ENCODE results near the gene CLIC4.

Gene CLIC4

DNA sequence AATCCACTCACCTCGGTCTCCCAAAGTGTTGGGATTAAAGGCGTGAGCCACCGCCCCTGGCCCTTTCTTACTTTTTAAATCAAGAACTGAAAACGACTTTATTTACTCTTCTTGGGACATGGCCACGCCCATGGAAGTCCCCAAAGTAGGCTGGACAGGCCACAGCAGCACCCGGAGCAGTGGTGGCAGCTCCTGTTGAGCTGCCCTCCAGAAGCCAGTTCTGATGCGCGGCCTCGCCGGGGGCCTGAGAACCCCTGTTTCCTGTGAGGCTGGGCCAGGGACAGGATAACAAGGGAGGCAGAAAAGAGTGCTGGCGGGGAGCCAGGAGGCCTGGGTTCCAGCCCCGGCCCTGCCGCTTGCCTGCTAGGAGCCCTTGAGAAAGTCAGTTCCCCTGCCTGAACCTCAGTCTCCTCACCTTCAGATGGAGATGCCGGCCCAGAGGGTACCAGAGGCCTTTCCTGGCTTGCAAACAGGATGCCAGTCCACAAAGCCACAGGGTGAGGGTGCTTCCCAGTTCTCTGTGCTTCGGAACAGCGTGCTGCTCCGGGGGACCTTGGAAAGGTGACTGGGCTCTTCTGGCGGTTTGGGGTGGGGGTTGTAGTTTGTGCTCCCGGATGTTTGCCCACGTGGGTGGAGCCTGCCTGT is 125.4 kb downstream of the CLIC4 start:
- Histone ChIP-seq H3K36me3 (no peaks in the 10 kb centered on the region), H3K4me3 (ENCODE audit: low read depth in 1 of 2, low read length in 1 of 2) (no peak overlapping the region), H3K27me3 (peaks cover 63% of the 10 kb centered on the region), H3K9me3 (no peaks in the 10 kb centered on the region), H3K27ac (no peak overlapping the region), H3K4me1 (ENCODE audit: control insufficient read depth in 1 of 2, insufficient read depth in 1 of 2, low read depth in 1 of 2, low read length in 1 of 2) (peaks cover 13 to 17% of the 10 kb centered on the region in 2 experiments)
- TF ChIP-seq, protein P1, sequence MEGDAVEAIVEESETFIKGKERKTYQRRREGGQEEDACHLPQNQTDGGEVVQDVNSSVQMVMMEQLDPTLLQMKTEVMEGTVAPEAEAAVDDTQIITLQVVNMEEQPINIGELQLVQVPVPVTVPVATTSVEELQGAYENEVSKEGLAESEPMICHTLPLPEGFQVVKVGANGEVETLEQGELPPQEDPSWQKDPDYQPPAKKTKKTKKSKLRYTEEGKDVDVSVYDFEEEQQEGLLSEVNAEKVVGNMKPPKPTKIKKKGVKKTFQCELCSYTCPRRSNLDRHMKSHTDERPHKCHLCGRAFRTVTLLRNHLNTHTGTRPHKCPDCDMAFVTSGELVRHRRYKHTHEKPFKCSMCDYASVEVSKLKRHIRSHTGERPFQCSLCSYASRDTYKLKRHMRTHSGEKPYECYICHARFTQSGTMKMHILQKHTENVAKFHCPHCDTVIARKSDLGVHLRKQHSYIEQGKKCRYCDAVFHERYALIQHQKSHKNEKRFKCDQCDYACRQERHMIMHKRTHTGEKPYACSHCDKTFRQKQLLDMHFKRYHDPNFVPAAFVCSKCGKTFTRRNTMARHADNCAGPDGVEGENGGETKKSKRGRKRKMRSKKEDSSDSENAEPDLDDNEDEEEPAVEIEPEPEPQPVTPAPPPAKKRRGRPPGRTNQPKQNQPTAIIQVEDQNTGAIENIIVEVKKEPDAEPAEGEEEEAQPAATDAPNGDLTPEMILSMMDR (IDR thresholded peaks at IDR 0.05): no peak

DNA sequence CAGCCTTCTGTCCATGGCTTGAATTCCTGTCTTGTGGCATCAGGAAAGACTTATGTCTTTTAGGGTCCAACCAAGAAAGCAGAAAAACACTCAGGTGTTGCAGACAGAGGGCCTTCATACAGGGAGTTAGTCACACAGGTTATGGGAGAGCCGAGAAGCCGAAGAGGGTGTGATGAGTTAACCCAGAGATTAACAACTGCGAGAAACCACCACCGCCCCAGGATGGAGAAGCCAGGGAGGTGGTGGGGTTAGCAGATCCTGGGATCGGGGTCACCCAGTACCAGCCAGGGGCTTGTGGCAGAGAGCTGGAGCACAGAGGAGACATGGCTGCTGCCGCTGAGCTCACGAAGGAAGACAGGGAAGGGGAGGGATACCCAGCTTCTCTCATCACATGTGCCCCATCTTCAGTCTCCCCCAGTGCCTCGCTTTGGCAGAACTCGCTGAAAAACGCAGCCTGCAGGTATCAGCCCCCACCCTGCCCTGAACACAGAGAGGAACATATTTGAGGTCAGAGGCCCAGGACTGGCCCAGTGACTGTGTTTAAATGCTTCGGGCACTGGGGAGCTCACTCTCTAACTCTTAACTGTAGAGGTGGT is 126.2 kb downstream of the CLIC4 start:
- no peak overlapping the region for H3K27ac ChIP-seq
- H3K9me3 ChIP-seq: no peaks in the 10 kb centered on the region
- peaks cover 13 to 17% of the 10 kb centered on the region in 2 experiments for H3K4me1 ChIP-seq (ENCODE audit: control insufficient read depth in 1 of 2, insufficient read depth in 1 of 2, low read depth in 1 of 2, low read length in 1 of 2)
- H3K27me3 ChIP-seq: peaks cover 61% of the 10 kb centered on the region
- no peaks in the 10 kb centered on the region for H3K36me3 ChIP-seq
- no peak overlapping the region for H3K4me3 ChIP-seq (ENCODE audit: low read depth in 1 of 2, low read length in 1 of 2)
- TF ChIP-seq, protein P1 (IDR thresholded peaks at IDR 0.05): no peak

DNA sequence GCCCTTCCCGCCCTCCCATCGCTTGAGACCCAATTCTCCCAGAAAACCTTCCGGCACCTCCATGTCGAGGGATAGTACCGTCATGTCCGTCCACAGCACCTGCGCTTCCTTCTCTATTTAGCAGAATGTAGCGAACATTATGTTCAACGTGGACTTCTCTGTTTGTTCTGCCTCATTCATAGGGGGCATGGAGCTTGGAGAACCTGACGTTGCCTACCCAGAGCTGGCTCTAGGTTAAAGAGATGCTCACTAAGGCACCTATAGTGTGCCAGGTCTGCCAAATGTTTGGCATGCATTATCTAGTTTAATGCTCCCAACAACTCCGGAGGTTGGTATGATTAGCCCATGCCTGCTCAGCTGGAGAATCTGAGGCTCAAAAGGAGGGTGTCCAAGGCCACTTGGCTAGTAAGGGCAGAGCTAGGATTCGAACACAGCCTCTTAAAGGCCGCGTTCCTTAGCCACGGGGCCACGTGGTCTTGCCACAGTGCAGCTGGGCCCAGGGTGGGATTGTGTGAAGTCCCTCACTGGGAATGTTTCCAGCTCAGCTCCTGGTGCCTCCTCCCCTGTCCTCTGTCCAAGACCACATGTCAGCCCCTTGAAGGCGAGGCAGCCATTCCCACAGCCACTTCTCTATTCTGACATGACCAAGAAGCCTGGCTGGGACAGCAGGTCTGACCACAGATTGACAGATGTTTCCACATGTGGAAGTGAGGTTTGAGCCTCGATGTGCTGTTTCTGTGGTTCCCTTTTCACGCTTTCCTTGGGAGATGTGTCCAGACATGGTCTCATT is 127.0 kb downstream of the CLIC4 start:
- no peaks in the 10 kb centered on the region for H3K9me3 ChIP-seq
- TF ChIP-seq, protein P1 (IDR thresholded peaks at IDR 0.05): no peak
- no peaks in the 10 kb centered on the region for H3K36me3 ChIP-seq
- peaks cover 52% of the 10 kb centered on the region for H3K27me3 ChIP-seq
- H3K4me3 ChIP-seq (ENCODE audit: low read depth in 1 of 2, low read length in 1 of 2): no peak overlapping the region
- no peak overlapping the region for H3K27ac ChIP-seq
- H3K4me1 ChIP-seq (ENCODE audit: control insufficient read depth in 1 of 2, insufficient read depth in 1 of 2, low read depth in 1 of 2, low read length in 1 of 2): peaks cover 13 to 17% of the 10 kb centered on the region in 2 experiments

DNA sequence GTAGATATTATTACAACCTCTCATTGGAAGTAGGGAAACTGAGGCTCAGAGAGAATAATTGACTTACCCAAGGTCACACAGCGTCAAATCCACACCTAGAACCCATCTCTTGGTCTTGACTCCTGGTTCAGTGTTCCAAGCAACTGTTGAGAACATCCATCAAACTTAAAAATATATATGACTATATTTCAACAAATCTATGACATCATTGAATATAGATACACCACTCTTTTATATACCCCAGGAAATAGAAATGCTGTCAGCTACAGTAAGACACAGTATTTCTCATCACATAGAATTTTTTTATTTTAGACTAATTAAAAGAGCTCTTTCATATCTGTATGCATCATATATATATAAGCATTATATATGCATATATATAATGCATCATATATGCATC is 127.9 kb downstream of the CLIC4 start:
- Histone ChIP-seq H3K27ac (no peak overlapping the region), H3K27me3 (peaks cover 43% of the 10 kb centered on the region), H3K4me1 (ENCODE audit: control insufficient read depth in 1 of 2, insufficient read depth in 1 of 2, low read depth in 1 of 2, low read length in 1 of 2) (peaks cover 13 to 17% of the 10 kb centered on the region in 2 experiments), H3K9me3 (no peaks in the 10 kb centered on the region), H3K4me3 (ENCODE audit: low read depth in 1 of 2, low read length in 1 of 2) (no peak overlapping the region), H3K36me3 (no peaks in the 10 kb centered on the region)
- TF ChIP-seq, protein P1 (IDR thresholded peaks at IDR 0.05): no peak

DNA sequence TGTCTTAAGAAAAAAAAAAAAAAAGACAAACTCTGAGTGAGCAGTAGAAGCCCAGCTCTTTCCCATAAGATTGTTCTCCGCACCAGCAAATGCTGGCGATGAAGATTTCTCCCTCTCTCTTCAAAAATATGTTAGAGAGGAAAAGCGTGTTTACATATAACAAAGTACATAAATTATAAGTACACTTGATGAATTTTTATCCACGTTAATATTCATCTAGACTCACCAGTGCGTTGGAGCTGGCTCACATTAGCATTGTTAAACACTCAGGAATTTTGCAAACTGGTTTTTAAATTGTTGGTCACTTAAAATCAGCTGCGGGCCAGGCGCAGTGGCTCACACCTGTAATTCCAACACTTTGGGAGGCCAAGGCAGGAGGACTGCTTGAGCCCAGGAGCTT is 128.8 kb downstream of the CLIC4 start:
- no peaks in the 10 kb centered on the region for H3K36me3 ChIP-seq
- TF ChIP-seq, protein P1 (IDR thresholded peaks at IDR 0.05): no peak
- peaks cover 34% of the 10 kb centered on the region for H3K27me3 ChIP-seq
- H3K27ac ChIP-seq: no peak overlapping the region
- H3K4me1 ChIP-seq (ENCODE audit: control insufficient read depth in 1 of 2, insufficient read depth in 1 of 2, low read depth in 1 of 2, low read length in 1 of 2): peaks cover 13 to 17% of the 10 kb centered on the region in 2 experiments
- H3K4me3 ChIP-seq (ENCODE audit: low read depth in 1 of 2, low read length in 1 of 2): no peak overlapping the region
- no peaks in the 10 kb centered on the region for H3K9me3 ChIP-seq

Data from neutrophil (primary cell).